WERI-Rb-1 (cell line): ENCODE data around the gene ANGEL2.
A peak's percentile ranks its signal among the peaks of the same experiment; 100 is the strongest.

Source experiments
- DNase-seq: peaks from one replicate; pipeline ENCODE4 v3.0.0-alpha.2; 2020
- H3K27ac ChIP-seq: fragments of 250-450 bp; sonication (Bioruptor Pico); 2 replicates; pipeline ENCODE4 v1.5.1; 2020; ENCODE audit warnings: mild to moderate bottlenecking, moderate library complexity
- H3K27me3 ChIP-seq: fragments of 250-450 bp; sonication (Bioruptor Pico); 2 replicates; pipeline ENCODE4 v1.5.1; 2021; ENCODE audit warnings: mild to moderate bottlenecking, low read depth, moderate library complexity; ENCODE audit not compliant: insufficient read depth, severe bottlenecking
- H3K36me3 ChIP-seq: fragments of 250-450 bp; sonication (Bioruptor Pico); 2 replicates; pipeline ENCODE4 v1.5.1; 2020; ENCODE audit warnings: mild to moderate bottlenecking, moderate library complexity
- H3K4me3 ChIP-seq: 2 replicates; pipeline ENCODE4 v1.5.1; 2011; ENCODE audit warnings: low read depth, mild to moderate bottlenecking, control low read depth, low read length
- H3K9me3 ChIP-seq: fragments of 250-450 bp; sonication (Bioruptor Pico); 2 replicates; pipeline ENCODE4 v1.5.1; 2021; ENCODE audit warnings: mild to moderate bottlenecking, moderate library complexity; ENCODE audit not compliant: severe bottlenecking
- TF ChIP-seq, protein P1 (sequence below): IDR thresholded peaks from 2 replicates; pipeline ENCODE4 v1.5.1; 2011; ENCODE audit warnings: low read depth, mild to moderate bottlenecking, control low read depth, inconsistent platforms, low read length

The ANGEL2 gene

DNA sequence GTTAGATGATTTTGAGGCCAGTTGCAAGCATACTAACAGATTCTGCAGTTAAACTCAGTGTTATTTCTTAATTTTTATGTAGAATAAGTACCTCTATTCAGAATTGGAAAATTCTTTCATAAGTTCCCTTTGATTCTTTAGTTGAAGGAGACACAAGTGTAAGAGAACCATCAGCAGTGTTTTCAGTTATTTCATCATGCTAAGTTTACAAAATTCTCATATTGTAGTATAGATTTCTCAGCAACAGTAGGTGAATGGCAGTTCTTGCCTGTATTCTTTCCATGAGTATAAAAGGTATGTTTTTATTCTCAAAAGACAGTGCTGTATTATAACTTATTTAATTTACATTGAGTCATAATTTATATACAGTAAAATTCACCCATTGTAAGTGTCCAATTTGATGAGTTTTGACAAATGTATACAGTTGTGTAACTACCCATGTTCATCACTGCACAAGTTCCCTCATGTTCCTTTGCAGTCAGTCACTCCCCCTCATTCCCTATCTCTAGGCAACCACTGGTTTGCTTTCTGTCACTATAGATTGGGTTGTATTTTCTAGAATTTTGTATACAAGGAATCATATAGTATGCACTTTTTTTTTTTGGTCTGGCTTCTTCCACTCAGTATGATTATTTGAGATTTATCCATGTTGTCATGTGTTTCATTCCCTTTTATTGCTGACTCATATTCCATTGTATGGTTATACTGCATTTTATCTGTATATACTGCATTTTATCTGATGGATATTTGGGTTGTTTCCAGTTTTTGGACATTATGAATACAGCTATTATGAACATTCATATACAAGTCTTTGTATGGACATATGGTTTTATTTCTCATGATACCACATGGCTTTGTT is 39.3 kb upstream of the ANGEL2 start:
- H3K9me3 ChIP-seq: peaks cover 9% of the 10 kb centered on the region
- TF ChIP-seq, protein P1, sequence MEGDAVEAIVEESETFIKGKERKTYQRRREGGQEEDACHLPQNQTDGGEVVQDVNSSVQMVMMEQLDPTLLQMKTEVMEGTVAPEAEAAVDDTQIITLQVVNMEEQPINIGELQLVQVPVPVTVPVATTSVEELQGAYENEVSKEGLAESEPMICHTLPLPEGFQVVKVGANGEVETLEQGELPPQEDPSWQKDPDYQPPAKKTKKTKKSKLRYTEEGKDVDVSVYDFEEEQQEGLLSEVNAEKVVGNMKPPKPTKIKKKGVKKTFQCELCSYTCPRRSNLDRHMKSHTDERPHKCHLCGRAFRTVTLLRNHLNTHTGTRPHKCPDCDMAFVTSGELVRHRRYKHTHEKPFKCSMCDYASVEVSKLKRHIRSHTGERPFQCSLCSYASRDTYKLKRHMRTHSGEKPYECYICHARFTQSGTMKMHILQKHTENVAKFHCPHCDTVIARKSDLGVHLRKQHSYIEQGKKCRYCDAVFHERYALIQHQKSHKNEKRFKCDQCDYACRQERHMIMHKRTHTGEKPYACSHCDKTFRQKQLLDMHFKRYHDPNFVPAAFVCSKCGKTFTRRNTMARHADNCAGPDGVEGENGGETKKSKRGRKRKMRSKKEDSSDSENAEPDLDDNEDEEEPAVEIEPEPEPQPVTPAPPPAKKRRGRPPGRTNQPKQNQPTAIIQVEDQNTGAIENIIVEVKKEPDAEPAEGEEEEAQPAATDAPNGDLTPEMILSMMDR: no peak
- H3K27me3 ChIP-seq: no peaks in the 10 kb centered on the region
- H3K4me3 ChIP-seq: no peak overlapping the region
- no peak overlapping the region for H3K27ac ChIP-seq
- DNase-seq: no peak
- peaks cover 2% of the 10 kb centered on the region; the same call in 1 of the 2 replicates for H3K36me3 ChIP-seq

DNA sequence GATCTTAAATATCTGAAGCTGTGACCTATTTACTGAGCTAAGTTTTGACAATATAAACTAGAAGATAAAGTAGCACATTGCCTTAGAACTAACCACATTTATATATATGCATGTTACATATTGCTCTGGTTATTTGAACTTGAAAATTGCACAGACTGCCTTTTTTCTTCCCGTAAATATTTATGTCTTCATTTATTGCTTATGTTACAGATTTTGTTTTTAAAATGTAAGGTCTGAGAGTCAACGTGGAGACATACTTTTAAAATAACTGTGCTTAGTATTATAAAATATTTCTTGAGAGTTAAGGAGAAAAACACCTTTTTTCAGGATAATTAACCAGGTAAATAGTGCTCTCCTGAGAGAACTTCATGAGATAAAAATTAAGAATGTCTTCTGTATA is 38.5 kb upstream of the ANGEL2 start:
- no peak overlapping the region for H3K4me3 ChIP-seq

DNA sequence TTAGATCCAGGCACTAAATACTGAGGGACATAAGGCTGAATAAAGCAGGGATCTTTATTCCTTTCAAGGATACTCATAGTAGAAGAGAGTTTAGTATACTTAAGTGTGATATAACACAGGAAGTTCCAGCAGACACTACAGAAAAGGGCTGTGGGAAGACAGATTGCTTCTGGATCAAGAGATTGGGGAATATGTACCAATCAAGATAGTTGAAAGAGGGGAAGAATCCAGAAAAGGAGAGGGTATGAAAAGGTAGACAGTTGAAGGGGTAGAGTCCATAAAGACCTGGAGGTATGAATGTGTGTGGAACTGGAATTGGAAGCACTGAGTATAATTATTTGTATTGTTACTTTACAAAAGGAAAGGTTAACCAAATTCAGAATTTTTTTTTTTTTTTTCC is 37.8 kb upstream of the ANGEL2 start:
- DNase-seq: no peak
- TF ChIP-seq, protein P1: no peak
- peaks cover 6% of the 10 kb centered on the region for H3K9me3 ChIP-seq
- H3K4me3 ChIP-seq: no peak overlapping the region
- no peak overlapping the region for H3K27ac ChIP-seq
- no peaks in the 10 kb centered on the region for H3K27me3 ChIP-seq
- H3K36me3 ChIP-seq: peaks cover 2% of the 10 kb centered on the region; the same call in 1 of the 2 replicates

More for the DNA sequence above, 38.5 kb upstream of the ANGEL2 start:
- Histone ChIP-seq H3K27ac (no peak overlapping the region), H3K36me3 (peaks cover 2% of the 10 kb centered on the region; the same call in 1 of the 2 replicates), H3K27me3 (no peaks in the 10 kb centered on the region), H3K9me3 (peaks cover 7% of the 10 kb centered on the region)
- DNase-seq: no peak
- TF ChIP-seq, protein P1: no peak

DNA sequence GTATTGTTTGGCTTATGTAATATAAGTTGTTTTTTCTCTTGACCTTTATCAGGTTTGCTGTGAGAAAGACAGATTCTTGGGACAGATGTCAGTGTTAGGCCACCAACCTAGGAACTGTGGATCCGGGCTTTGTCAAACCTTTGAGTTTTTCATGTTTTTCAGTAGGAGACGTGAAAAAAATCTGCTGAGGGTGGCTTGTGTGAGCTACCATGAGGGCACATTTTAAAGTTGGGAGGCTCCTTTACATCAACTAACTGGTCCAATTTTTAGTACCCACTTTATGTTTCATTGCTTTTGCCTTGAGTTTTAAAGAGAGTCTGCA is 36.2 kb upstream of the ANGEL2 start:
- H3K4me3 ChIP-seq: peak overlapping the region; percentile 61
- H3K9me3 ChIP-seq: peaks cover 6% of the 10 kb centered on the region
- H3K27me3 ChIP-seq: no peaks in the 10 kb centered on the region
- no peak for DNase-seq
- H3K36me3 ChIP-seq: peaks cover 2% of the 10 kb centered on the region; the same call in 1 of the 2 replicates
- TF ChIP-seq, protein P1: no peak
- H3K27ac ChIP-seq: no peak overlapping the region

DNA sequence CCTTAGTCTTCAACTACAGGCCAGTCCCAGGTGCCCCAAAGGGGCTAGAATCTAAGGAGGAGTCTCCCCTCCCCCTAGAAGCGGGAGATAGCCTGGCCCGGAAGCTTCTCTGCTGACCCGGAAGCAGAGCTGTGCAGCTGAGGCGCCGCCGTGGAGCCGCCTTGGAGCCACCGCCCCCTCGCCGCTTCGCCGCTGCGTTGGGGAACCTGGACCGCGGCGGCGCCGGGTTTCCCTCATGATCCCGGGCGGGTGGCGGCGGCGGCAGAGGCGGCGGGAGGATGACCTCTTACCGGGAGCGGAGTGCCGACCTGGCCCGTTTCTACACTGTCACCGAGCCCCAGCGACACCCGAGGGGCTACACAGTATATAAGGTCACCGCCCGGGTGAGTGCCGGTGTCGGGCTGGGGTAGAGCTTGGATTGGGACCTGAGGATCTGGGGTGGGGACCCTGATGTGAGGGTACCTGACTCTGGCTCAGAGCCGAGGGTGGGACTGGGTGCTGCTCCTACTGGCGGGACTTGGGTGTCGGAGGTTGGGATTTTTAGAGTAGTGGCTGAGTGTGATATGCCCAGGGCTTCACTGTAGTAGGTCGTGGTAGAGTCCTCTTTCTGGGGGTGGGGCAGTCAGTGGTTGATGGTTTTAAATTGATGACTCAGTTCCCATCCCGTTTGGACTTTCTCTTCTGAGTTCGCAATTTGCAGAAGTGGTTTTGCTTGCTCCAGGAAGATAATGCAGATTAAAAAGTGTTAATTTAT is 35.6 kb upstream of the ANGEL2 start, which contains the start of gene RPS6KC1:
RPS6KC1 (plus strand) TSS at position 115 of the 754 bp plus-strand sequence; CDS start at position 279, 164 bp downstream.
- Histone ChIP-seq H3K36me3 (peaks cover 2% of the 10 kb centered on the region; the same call in 1 of the 2 replicates), H3K27ac (peak within 1 kb of the TSS; percentile 54), H3K9me3 (peaks cover 6% of the 10 kb centered on the region), H3K27me3 (no peaks in the 10 kb centered on the region), H3K4me3 (peak within 1 kb of the TSS; percentile 61)
- DNase-seq: peak; percentile 81
- TF ChIP-seq, protein P1: no peak
